A673 (cell line): Measurements from ENCODE around the gene NBAS.

Experiments
- EZH2 ChIP-seq: fragments of 200-600 bp; sonication (generic); IDR thresholded peaks from 2 replicates; pipeline ENCODE4 v1.6.1; 2017; ENCODE audit warnings: borderline replicate concordance, low read depth, mild to moderate bottlenecking, mixed read lengths, antibody characterized with exemption, low read length; ENCODE audit not compliant: poor library complexity, severe bottlenecking
- TF ChIP-seq, protein P1 (sequence below): fragments of 300-800, 200-600 bp; sonication (generic); conservative IDR thresholded peaks from 2 replicates; pipeline ENCODE4 v1.5.1; 2017; ENCODE audit warnings: low read depth, mild to moderate bottlenecking, antibody characterized with exemption, low read length, moderate library complexity, mixed read lengths

DNA sequence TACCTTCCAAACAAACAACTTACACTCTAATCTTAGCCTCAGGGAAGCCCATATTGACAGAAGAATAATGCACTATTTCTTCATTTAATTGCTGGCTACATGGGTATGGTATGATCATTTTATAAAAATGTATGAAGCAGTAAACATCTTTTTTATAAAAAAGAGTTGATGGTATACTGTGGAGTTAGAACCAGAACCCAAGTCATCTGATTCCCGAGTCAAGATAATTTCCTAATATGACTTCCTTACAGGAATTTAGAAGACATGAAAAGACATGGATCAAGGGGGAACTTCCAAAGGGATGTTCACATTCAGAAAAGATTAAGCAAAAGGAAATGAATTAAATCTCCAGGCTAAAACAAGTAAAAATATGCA is 171.8 kb downstream of the NBAS start:
- TF ChIP-seq, protein P1, sequence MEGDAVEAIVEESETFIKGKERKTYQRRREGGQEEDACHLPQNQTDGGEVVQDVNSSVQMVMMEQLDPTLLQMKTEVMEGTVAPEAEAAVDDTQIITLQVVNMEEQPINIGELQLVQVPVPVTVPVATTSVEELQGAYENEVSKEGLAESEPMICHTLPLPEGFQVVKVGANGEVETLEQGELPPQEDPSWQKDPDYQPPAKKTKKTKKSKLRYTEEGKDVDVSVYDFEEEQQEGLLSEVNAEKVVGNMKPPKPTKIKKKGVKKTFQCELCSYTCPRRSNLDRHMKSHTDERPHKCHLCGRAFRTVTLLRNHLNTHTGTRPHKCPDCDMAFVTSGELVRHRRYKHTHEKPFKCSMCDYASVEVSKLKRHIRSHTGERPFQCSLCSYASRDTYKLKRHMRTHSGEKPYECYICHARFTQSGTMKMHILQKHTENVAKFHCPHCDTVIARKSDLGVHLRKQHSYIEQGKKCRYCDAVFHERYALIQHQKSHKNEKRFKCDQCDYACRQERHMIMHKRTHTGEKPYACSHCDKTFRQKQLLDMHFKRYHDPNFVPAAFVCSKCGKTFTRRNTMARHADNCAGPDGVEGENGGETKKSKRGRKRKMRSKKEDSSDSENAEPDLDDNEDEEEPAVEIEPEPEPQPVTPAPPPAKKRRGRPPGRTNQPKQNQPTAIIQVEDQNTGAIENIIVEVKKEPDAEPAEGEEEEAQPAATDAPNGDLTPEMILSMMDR, result no peak
- no peak for TF ChIP-seq EZH2
